ENCODE data around the gene DNAH10. TPM values are rescaled to one million over a fixed set of nuclear protein-coding genes. Genes with fewer than 3 reads are reported as not detected.

The DNAH10 gene
- total RNA-seq, 1 donor from 2014 or later, result 0.54 TPM

- H4K20me1 ChIP-seq (ENCODE audit: insufficient read depth, low read length), result no peaks in the 10 kb centered on the region
- Mint-ChIP-seq H3K27ac (ENCODE audit: unreplicated experiment) (no peak overlapping the region), H3K4me3 (ENCODE audit: unreplicated experiment) (no peak overlapping the region), H3K27me3 (ENCODE audit: low read depth, unreplicated experiment) (peaks cover 33% of the 10 kb centered on the region), H3K9me3 (ENCODE audit: unreplicated experiment) (peaks cover 6% of the 10 kb centered on the region), H3K4me1 (ENCODE audit: low read depth, unreplicated experiment) (peaks cover 7% of the 10 kb centered on the region), H3K36me3 (ENCODE audit: low read depth, unreplicated experiment) (peaks cover 3% of the 10 kb centered on the region)
- no peak overlapping the region for H3K4me3 ChIP-seq (ENCODE audit: insufficient read depth, low read depth, low read length)
- peaks cover 11% of the 10 kb centered on the region for H3K4me1 ChIP-seq (ENCODE audit: insufficient read depth, low read length)
- no peak overlapping the region for H3K27ac ChIP-seq (ENCODE audit: low read depth, low read length)
- FAIRE-seq (no peak), DNase-seq (ENCODE audit: low read depth) (no peak)
- no peak overlapping the region for H3K9ac ChIP-seq (ENCODE audit: low read length)
- no peaks in the 10 kb centered on the region for H3K79me2 ChIP-seq (ENCODE audit: insufficient read depth, low read length)
- H3K4me2 ChIP-seq (ENCODE audit: low read length), result no peak overlapping the region
- TF ChIP-seq EZH2 (IDR thresholded peaks at IDR 0.05; ENCODE audit: insufficient read depth, low read length), result no peak
- TF ChIP-seq CTCF (IDR thresholded peaks at IDR 0.05; ENCODE audit: insufficient read depth, low read depth, low read length), result no peak
- H2AFZ ChIP-seq (ENCODE audit: low read depth, low read length), result no peak overlapping the region
- peaks cover 4% of the 10 kb centered on the region for H3K27me3 ChIP-seq (ENCODE audit: insufficient read depth, low read length)
- no peaks in the 10 kb centered on the region for H3K9me3 ChIP-seq (ENCODE audit: insufficient read depth, low read depth, low read length)
- no peaks in the 10 kb centered on the region for H3K36me3 ChIP-seq (ENCODE audit: insufficient read depth, low read length)
These were observed 131.2 kb downstream of the DNAH10 start for GRCh38 chr12:123893276-123893675.

- peaks cover 7% of the 10 kb centered on the region for H3K9me3 Mint-ChIP-seq (ENCODE audit: unreplicated experiment)
- no peak overlapping the region for H3K4me2 ChIP-seq (ENCODE audit: low read length)
- H3K36me3 ChIP-seq (ENCODE audit: insufficient read depth, low read length), result no peaks in the 10 kb centered on the region
- no peak overlapping the region for H3K4me3 Mint-ChIP-seq (ENCODE audit: unreplicated experiment)
- H3K4me3 ChIP-seq (ENCODE audit: insufficient read depth, low read depth, low read length), result no peak overlapping the region
- no peaks in the 10 kb centered on the region for H3K27me3 ChIP-seq (ENCODE audit: insufficient read depth, low read length)
- peaks cover 21% of the 10 kb centered on the region for H3K27me3 Mint-ChIP-seq (ENCODE audit: low read depth, unreplicated experiment)
- no peaks in the 10 kb centered on the region for H4K20me1 ChIP-seq (ENCODE audit: insufficient read depth, low read length)
- no peak overlapping the region for H3K9ac ChIP-seq (ENCODE audit: low read length)
- H2AFZ ChIP-seq (ENCODE audit: low read depth, low read length), result no peak overlapping the region
- no peaks in the 10 kb centered on the region for H3K79me2 ChIP-seq (ENCODE audit: insufficient read depth, low read length)
- H3K4me1 ChIP-seq (ENCODE audit: insufficient read depth, low read length), result peaks cover 11% of the 10 kb centered on the region
- no peak for TF ChIP-seq CTCF (IDR thresholded peaks at IDR 0.05; ENCODE audit: insufficient read depth, low read depth, low read length)
- H3K27ac ChIP-seq (ENCODE audit: low read depth, low read length), result no peak overlapping the region
- FAIRE-seq (no peak), DNase-seq (ENCODE audit: low read depth) (no peak)
- H3K4me1 Mint-ChIP-seq (ENCODE audit: low read depth, unreplicated experiment), result peaks cover 7% of the 10 kb centered on the region
- peaks cover 4% of the 10 kb centered on the region for H3K9me3 ChIP-seq (ENCODE audit: insufficient read depth, low read depth, low read length)
- H3K27ac Mint-ChIP-seq (ENCODE audit: unreplicated experiment), result no peak overlapping the region
- peaks cover 3% of the 10 kb centered on the region for H3K36me3 Mint-ChIP-seq (ENCODE audit: low read depth, unreplicated experiment)
These were observed 132.8 kb downstream of the DNAH10 start for GRCh38 chr12:123894823-123895345.

GRCh38 chr12:123895451-123895850 is 133.3 kb downstream of the DNAH10 start:
- peaks cover 4% of the 10 kb centered on the region for H3K9me3 ChIP-seq (ENCODE audit: insufficient read depth, low read depth, low read length)
- H3K4me1 Mint-ChIP-seq (ENCODE audit: low read depth, unreplicated experiment), result peaks cover 7% of the 10 kb centered on the region
- no peak overlapping the region for H3K27ac ChIP-seq (ENCODE audit: low read depth, low read length)
- H4K20me1 ChIP-seq (ENCODE audit: insufficient read depth, low read length), result no peaks in the 10 kb centered on the region
- H3K36me3 Mint-ChIP-seq (ENCODE audit: low read depth, unreplicated experiment), result peaks cover 3% of the 10 kb centered on the region
- no peaks in the 10 kb centered on the region for H3K79me2 ChIP-seq (ENCODE audit: insufficient read depth, low read length)
- no peak overlapping the region for H3K4me2 ChIP-seq (ENCODE audit: low read length)
- FAIRE-seq (no peak), DNase-seq (ENCODE audit: low read depth) (no peak)
- no peak overlapping the region for H3K4me3 ChIP-seq (ENCODE audit: insufficient read depth, low read depth, low read length)
- peaks cover 21% of the 10 kb centered on the region for H3K27me3 Mint-ChIP-seq (ENCODE audit: low read depth, unreplicated experiment)
- no peak overlapping the region for H3K9ac ChIP-seq (ENCODE audit: low read length)
- no peak overlapping the region for H3K4me3 Mint-ChIP-seq (ENCODE audit: unreplicated experiment)
- peaks cover 11% of the 10 kb centered on the region for H3K4me1 ChIP-seq (ENCODE audit: insufficient read depth, low read length)
- peaks cover 6% of the 10 kb centered on the region for H3K9me3 Mint-ChIP-seq (ENCODE audit: unreplicated experiment)
- no peaks in the 10 kb centered on the region for H3K36me3 ChIP-seq (ENCODE audit: insufficient read depth, low read length)
- H2AFZ ChIP-seq (ENCODE audit: low read depth, low read length), result no peak overlapping the region
- TF ChIP-seq EZH2 (IDR thresholded peaks at IDR 0.05; ENCODE audit: insufficient read depth, low read length) (no peak), CTCF (IDR thresholded peaks at IDR 0.05; ENCODE audit: insufficient read depth, low read depth, low read length) (no peak)
- H3K27me3 ChIP-seq (ENCODE audit: insufficient read depth, low read length), result no peaks in the 10 kb centered on the region
- H3K27ac Mint-ChIP-seq (ENCODE audit: unreplicated experiment), result no peak overlapping the region

Data from astrocyte (in vitro differentiated cells and primary cell).